Measurements from ENCODE around the gene KRT222. TPM values are rescaled to one million over a fixed set of nuclear protein-coding genes. Genes with fewer than 3 reads are reported as not detected.

The KRT222 gene
- total and polyA plus RNA-seq, 2 of the 13 experiments (the other 11 are each of a cell fraction or from before 2014, with no cell fraction given) = not detected

DNA sequence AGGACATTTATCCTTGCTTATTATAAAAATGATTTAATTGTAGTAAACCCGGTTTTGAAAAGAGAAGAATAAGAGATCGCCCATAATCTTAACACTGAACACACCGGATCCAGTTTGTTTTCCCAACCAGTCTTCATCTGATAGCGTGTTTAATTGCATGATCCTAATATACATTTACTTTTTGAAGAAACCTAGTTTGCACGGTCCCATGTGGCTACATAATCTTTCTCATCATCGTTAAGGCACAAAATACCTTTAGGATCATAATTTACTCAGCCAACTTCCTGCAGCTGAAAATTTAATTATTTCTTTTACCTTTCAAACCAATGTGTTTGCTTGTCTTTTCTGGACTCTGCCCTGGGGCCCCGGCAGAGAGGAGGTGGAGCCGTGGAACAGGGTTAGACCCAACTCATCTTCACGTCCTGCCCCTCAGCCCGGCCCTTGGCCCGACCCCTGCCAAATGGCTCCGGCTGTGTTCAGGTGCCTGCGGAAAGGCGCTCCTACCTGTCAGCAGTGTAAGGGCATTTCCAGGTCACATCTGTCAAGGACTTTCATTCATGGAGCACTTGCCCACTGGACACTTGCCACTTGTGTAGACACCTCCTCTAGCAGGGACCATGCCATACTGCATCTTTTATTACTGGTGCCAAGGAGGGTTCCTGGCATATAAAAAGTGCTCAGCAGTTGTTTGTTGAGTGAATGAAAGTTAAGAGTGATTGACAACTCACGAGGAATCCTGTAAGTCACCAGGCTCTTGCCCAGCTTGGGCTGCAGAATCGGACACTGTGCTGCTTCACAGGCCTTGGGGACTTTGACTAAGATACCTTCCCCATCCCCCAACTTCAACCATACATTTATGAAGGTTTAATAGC is 46.0 kb downstream of the KRT222 start (continued):
- TF ChIP-seq DPF2 (CRISPR knock-in tag; IDR thresholded peaks at IDR 0.05; ENCODE audit: borderline replicate concordance, low read depth) (no peak; the same call in 1 of the 2 replicates), ZNF124 (CRISPR knock-in tag; IDR thresholded peaks at IDR 0.05) (no peak), DNMT3B (CRISPR knock-in tag; conservative IDR thresholded peaks at IDR 0.05) (no peak), ZFY (CRISPR knock-in tag; IDR thresholded peaks at IDR 0.05) (0 out of 2 replicates have a peak, but pooled peaks have one; percentile 15), BHLHE40 (IDR thresholded peaks at IDR 0.05; ENCODE audit: low read length) (no peak), ETV5 (CRISPR knock-in tag; IDR thresholded peaks at IDR 0.05; ENCODE audit: borderline replicate concordance) (peak; percentile 45; the same call in 1 of the 2 replicates), ZBTB38 (CRISPR knock-in tag; IDR thresholded peaks at IDR 0.05) (no peak), ZNF101 (CRISPR knock-in tag; IDR thresholded peaks at IDR 0.05; ENCODE audit: borderline replicate concordance, low read depth) (no peak), NONO (IDR thresholded peaks at IDR 0.05) (no peak), NONO (CRISPR knock-in tag; conservative IDR thresholded peaks at IDR 0.05) (no peak), ZFP36L1 (CRISPR knock-in tag; IDR thresholded peaks at IDR 0.05) (no peak), HMGA1 (CRISPR knock-in tag; conservative IDR thresholded peaks at IDR 0.05) (no peak), IKZF4 (CRISPR knock-in tag; IDR thresholded peaks at IDR 0.05; ENCODE audit: borderline replicate concordance, low read depth, not compliant biosample characterization) (no peak), ZNF747 (CRISPR knock-in tag; IDR thresholded peaks at IDR 0.05; ENCODE audit: borderline replicate concordance) (peak; percentile 35; the same call in 1 of the 2 replicates), CENPX (CRISPR knock-in tag; IDR thresholded peaks at IDR 0.05) (no peak), ATRX (CRISPR knock-in tag; IDR thresholded peaks at IDR 0.05; ENCODE audit: borderline replicate concordance) (no peak), ZNF160 (CRISPR knock-in tag; IDR thresholded peaks at IDR 0.05) (0 out of 2 replicates have a peak, but pooled peaks have one; percentile 33), ZNF547 (CRISPR knock-in tag; IDR thresholded peaks at IDR 0.05) (peak; percentile 49; the same call in 1 of the 2 replicates), SNAI1 (CRISPR knock-in tag; IDR thresholded peaks at IDR 0.05; ENCODE audit: borderline replicate concordance) (no peak), ERF (CRISPR knock-in tag; IDR thresholded peaks at IDR 0.05) (no peak), ZNF34 (CRISPR knock-in tag; IDR thresholded peaks at IDR 0.05; ENCODE audit: borderline replicate concordance) (no peak)
- TF ChIP-seq, protein P1, sequence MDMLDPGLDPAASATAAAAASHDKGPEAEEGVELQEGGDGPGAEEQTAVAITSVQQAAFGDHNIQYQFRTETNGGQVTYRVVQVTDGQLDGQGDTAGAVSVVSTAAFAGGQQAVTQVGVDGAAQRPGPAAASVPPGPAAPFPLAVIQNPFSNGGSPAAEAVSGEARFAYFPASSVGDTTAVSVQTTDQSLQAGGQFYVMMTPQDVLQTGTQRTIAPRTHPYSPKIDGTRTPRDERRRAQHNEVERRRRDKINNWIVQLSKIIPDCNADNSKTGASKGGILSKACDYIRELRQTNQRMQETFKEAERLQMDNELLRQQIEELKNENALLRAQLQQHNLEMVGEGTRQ (IDR thresholded peaks at IDR 0.05; ENCODE audit: low read depth, low read length) = no peak
- TF ChIP-seq, protein P1 (CRISPR knock-in tag; IDR thresholded peaks at IDR 0.05; ENCODE audit: borderline replicate concordance) = no peak; the same call in 1 of the 2 replicates
- TF ChIP-seq, protein P2, sequence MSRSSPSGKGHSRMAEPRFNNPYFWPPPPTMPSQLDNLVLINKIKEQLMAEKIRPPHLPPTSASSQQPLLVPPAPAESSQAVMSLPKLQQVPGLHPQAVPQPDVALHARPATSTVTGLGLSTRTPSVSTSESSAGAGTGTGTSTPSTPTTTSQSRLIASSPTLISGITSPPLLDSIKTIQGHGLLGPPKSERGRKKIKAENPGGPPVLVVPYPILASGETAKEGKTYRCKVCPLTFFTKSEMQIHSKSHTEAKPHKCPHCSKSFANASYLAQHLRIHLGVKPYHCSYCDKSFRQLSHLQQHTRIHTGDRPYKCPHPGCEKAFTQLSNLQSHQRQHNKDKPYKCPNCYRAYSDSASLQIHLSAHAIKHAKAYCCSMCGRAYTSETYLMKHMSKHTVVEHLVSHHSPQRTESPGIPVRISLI (CRISPR knock-in tag; IDR thresholded peaks at IDR 0.05; ENCODE audit: borderline replicate concordance) = no peak
- TF ChIP-seq, protein P3, sequence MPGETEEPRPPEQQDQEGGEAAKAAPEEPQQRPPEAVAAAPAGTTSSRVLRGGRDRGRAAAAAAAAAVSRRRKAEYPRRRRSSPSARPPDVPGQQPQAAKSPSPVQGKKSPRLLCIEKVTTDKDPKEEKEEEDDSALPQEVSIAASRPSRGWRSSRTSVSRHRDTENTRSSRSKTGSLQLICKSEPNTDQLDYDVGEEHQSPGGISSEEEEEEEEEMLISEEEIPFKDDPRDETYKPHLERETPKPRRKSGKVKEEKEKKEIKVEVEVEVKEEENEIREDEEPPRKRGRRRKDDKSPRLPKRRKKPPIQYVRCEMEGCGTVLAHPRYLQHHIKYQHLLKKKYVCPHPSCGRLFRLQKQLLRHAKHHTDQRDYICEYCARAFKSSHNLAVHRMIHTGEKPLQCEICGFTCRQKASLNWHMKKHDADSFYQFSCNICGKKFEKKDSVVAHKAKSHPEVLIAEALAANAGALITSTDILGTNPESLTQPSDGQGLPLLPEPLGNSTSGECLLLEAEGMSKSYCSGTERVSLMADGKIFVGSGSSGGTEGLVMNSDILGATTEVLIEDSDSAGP (CRISPR knock-in tag; IDR thresholded peaks at IDR 0.05; ENCODE audit: borderline replicate concordance) = no peak

Data from HepG2 (cell line).